Measurements from ENCODE around the gene RGS7.

RGS7 gene

DNA sequence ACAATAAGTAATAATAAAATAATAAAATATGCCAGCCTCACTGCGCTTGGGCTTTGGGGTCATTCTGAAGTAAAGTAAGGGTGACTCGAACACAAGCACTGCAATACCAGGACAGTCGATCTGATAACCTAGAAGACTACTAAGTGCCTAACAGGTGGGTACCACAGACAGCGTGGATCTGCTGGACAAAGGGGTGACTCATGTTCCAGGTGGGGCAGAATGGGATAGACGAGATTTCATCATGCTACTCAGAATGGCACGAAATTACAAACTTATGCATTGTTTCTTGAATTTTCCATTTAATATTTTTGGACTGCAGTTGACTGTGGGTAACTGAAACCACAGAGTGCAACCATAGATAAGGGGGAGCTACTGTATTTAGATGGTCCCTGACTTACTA lies 523.9 kb downstream of the RGS7 start:
- no peak for DNase-seq (ENCODE audit: low read depth in 3 of 3)

DNA sequence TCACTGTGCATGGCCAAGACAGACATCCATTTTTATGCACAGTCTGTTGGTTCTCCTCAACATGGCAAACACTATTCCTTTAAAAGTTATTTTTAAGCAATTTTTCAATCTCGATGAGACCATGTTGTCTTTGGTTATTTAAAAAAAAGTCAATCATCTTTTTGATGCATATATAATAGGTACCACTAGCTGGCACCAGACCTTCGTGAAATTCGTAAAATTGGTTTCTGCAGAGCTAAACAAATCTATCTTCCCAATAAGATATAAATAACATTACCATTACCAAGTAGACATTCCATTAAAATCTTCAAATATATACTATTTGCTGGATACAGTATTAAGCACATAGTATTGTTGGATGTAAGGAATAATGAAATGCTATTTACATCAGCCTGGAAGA lies 525.1 kb downstream of the RGS7 start:
- DNase-seq (ENCODE audit: low read depth in 3 of 3): no peak

DNA sequence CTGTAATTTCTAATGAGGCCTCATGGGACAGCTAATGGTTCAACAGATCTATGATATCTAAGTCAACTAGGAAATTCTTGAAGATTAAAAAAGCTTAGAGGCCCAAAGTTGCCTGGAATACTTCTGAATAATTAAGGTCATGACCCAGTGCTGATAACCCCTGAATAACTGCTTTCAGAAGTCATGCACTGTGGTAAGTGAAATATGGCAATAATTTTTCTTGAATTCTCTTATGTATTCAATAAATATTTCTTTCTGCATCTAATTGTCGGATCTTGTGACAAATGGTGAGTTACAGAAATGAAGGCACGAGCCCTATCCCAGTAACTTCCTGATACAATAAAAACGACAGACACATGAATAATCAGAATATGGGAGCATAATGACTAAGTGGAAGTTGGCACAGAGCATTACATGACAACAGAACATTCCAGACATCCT lies 525.8 kb downstream of the RGS7 start:
- no peak for DNase-seq (ENCODE audit: low read depth in 3 of 3)

DNA sequence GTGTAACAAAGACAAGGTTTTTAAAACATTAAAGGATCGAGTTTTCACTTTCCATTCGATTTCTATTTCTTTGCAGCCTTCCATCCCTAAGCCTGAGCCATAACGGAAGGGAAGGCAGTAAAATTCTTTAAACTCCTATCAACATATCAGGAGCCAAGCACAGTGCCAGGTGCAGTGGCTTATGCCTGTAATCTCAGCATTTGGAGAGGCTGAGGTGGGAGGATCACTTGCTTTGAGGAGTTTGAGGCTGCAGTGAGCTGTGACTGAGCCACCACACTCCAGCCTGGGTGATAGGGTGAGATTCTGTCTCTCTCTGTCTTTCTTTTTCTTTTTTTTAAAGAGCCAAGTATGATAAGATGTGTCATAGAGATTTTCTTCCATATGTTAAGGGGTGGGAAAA lies 527.5 kb downstream of the RGS7 start:
- no peak for DNase-seq (ENCODE audit: low read depth in 3 of 3)

DNA sequence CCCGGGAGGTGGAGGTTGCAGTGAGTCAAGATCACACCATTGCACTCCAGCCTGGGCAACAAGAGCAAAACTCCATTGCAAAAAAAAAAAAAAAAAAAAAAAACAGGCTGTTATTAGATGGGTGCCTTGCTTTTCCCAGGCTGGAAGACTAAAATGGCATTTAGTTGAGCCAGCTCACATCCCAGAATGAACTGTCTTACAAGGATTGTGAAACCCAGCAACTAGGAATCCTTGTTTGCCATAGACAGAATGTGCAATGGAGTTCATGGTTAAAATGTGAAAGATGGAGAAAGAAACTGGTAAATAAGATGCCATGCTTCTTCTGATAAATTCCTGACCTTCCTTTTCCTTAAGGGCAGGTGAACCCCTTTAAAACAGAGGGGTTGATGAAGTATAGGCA lies 529.2 kb downstream of the RGS7 start:
- no peak for DNase-seq (ENCODE audit: low read depth in 3 of 3)

DNA sequence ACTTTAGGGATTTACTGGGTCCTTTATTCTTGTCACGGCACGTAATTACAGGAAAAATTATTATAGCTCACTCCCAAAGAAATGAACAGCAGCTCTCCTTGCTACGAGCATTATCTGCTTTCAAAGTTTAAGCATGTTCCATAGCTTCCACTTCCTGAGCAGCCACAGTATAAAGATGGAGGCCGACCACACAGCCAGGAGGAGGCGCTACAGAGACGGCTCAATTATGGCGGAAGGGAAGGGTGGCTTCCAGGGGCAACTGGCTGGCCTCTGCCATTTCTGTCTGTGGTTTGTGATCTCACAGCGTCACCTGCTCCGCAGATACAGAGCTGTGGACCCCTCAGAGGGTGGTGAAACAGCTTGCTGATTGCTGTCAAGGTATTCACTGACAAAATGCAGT lies 532.8 kb downstream of the RGS7 start:
- DNase-seq (ENCODE audit: low read depth in 3 of 3): no peak

DNA sequence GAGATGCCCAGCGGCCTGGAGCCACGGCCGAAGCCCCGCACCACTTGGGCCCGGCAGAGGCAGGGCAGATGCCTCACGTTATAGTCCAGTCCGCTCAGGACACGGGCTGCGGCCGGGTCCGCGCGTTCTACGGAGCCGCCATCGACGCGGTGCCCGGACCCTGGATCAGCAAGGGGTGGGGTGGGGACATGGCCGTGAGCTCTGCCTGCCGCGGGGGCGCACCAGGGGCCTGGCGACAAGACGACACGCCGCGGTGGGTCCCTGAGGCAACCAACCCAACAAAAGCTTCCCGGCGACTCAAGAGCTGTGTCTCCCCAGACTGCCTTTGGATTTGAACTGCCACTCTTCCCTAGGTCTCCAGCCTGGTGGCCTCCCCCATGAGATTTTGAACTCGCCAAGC lies 533.6 kb downstream of the RGS7 start:
- no peak for DNase-seq (ENCODE audit: low read depth in 3 of 3)

DNA sequence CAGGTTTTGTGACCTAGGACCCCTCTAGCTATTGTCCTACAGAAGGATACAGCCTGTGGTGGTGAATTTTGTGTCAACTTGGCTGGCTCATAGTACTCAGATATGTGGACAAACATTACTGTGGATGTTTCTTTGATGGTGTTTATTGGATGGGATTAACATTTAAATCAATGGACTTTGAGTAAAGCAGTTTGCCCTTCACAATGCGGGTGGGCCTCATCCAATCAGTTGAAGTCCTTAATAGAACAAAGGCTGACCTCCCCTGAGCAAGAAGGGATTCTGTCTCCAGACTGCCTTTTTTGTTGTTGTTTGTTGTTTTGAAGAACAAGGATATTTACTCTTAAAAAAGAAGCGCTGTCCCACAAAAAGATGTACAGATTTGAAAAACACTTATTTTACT lies 535.1 kb downstream of the RGS7 start:
- no peak for DNase-seq (ENCODE audit: low read depth in 3 of 3)

DNA sequence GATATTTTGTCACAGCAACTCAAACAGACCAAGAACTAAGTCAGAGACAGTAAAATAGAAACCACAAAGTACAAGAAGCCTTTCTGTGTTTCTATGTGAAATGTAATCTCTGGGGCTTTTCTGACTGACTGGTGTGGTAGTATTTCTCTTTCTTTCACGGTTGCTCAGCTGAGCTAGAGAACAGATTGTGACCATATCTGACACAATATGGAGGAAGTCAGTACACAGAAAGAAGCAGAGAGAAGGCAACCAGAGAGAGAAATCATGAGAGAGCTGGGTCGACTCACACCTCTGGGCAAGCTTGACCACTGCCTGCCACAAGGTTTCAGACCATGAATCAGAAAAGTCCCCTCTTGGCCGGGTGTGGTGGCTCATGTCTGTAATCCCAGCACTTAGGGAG lies 536.2 kb downstream of the RGS7 start:
- DNase-seq (ENCODE audit: low read depth in 3 of 3): no peak

DNA sequence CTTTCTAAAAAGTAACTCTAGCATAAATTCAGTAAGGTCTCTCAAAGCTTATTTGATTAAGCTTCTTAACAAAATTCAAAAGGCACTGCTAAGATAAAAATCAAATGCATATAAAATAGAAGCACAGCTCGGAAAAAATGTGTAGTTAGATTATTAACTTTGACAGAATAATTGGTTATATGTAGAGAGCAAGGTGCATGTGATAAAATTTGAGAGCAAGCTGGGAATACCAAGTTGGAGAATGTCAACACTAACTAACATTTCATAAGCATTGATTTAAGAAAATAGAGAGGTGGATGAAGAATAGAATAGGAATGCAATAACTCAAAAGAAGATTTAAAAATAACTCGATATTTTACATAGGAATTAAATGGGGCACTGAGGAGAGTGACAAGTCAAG lies 540.5 kb downstream of the RGS7 start:
- no peak for DNase-seq (ENCODE audit: low read depth in 3 of 3)

DNA sequence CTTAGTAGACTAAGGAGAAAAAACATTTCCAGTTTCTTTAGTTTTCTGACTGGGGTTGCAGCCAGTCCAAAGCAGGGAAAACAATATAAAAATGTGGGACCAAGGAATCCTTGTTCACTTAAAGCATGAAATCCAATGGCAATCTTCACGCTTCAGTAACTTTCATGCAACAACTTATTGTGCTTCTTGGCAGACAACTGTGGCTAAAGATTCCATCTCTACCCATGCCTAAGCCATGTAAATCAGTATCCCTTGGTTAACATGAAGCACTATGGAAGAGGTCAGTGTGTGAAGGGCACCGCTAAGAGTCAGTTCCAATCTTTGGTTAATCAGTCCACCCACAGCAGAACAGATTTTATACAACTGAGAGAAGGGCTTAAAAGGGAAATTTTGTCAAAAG lies 543.3 kb downstream of the RGS7 start:
- no peak for DNase-seq (ENCODE audit: low read depth in 3 of 3)

DNA sequence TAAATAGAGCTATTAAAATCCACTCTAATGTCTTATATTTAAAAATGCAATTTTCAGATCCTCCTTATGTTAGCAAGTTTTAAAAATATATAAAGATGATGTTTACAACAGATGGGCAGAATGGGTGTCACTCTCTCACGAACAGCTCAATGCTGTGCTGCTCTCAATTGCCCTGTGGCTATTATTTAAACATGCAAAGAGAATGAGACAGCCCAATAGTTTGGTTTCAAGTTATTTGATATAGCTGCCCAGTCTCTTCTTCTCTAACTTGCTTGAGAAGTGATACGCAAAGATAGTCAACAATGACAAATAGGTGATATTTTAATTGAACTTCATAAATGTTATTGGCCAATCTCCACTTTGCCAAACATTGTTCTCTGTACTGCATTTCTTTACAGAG lies 545.7 kb downstream of the RGS7 start:
- no peak for DNase-seq (ENCODE audit: low read depth in 3 of 3)

DNA sequence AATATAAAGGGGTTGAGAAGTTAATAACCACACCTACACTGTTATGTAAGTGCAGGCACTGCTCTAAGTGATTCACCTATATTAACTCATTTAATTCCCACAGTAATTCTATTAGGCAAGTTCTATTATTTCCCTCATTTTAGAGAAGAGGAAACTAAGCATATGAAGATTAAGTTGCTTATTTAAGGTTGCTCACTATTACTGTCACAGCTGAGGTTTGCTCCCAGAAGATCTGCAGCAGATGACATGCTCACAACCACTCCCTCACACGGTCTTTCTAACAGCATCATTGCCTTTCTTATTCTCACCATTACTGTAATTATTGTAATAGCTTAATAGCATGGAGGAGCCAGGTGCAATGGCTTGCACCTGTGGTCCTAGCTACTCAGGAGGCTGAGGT lies 548.6 kb downstream of the RGS7 start:
- DNase-seq (ENCODE audit: low read depth in 3 of 3): no peak

DNA sequence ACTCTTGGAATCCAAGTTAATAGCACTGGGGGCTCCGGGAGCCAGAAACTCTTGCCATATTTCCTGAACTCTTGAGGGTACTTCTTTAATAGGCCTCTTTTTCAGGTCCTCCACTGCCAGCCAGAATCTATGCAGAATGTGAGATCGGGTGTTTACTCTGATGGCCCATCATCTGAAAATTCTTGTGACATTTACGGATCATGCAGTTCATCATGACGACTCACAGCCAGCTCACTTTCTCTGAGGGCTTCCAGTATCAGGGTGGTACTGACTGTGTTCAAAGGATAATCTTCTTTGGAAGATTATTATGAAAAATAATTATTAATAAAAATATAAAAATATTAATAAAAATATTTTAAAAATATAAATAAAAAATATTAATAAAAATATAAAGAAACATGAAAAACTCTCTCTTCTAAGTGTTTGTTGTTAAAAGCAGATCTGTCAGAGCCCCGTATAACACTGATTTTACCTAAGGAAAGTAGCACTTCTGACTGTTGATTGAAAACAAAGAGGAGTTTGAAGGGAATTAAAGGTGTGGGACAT lies 550.7 kb downstream of the RGS7 start:
- no peak for DNase-seq (ENCODE audit: low read depth in 3 of 3)

DNA sequence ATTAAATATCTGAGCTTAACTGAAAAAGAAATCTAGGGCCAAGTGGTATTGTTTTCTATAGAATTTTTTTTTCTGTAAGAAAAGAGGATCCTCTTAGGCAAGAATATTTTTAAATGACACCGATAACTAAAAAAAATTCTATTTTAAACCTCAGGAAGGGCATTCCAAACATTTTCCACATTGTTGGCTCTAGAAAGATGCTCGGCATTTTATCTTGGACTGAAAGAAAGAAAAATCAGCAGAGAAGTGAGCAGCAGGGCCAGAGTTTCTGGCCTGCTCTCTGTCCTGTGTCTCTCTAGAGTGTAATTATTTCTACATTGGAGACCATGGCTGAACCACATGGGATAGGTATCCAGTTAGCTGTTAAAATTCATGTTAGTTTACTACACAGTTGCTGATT lies 552.5 kb downstream of the RGS7 start:
- no peak for DNase-seq (ENCODE audit: low read depth in 3 of 3)

DNA sequence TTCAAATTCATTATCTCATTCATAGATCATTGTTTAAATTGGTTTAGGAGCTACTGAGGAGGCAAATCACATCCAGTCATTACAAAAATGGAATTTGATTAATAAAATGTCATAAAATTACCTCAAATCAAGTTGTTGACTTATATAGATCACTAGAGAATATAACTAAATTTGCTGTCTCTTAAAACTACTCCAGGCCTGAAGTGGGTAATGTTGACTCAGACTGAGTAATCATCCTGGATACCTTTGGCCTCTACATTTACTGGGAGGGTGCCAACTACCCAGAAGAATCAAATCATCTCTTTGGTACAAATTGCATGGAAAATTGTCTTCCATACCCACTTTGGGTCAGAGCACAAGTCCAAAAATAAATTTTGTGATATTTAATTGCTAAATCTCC lies 553.9 kb downstream of the RGS7 start:
- DNase-seq (ENCODE audit: low read depth in 3 of 3): no peak

DNA sequence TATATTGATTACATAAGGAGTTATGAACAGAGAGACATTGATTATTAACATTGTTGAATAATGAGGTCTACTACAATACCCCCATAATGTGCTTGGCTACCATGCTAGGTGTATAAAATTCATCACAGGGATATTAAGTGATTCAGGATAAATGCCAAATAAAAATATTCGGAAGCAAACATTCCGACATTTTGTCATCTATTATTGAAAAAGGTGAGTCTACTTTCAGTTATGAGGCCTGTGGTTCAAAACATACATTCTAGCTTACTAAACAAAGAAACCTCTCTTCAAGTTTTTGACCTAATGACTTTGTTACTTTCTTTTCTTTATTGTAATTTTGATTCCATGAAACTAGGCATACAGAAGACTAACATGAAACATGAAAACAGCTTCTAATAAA lies 554.7 kb downstream of the RGS7 start:
- no peak for DNase-seq (ENCODE audit: low read depth in 3 of 3)

DNA sequence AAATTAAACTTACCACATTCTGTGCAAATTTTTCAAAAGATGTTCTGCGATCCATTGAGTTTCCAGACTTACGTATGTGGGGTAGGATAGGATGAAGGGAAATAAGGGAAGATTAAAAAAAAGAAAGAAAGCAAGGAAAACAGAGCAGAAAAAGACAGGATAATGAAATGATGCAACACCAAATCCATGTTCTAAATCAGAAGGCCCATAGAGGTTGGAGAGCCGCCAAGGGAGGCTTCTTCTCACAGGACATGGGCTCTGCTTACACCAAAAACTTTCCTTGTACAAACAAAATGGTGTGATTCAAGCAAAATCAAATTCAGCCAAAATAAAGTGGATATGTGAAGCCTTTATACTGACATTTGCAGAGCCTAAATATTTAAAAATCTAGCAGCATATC lies 555.6 kb downstream of the RGS7 start:
- DNase-seq (ENCODE audit: low read depth in 3 of 3): no peak

DNA sequence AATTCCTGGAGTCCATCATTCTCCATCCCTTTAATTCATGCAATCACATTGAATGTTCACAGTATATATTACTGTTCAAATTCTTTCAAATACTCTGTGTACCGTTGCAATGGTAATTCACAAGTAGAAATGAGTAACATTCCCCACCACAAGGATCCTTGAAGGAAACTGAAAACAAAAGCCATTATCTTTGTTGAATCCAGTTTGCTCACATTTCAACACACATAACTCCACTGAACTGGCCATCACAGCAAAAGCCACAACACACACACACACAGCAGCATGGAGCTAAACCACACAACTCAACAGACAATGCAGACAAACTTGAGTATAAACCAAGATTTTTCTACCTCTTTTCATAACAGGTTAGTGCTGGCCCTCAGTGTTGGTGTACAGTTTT lies 556.7 kb downstream of the RGS7 start:
- DNase-seq (ENCODE audit: low read depth in 3 of 3): no peak

DNA sequence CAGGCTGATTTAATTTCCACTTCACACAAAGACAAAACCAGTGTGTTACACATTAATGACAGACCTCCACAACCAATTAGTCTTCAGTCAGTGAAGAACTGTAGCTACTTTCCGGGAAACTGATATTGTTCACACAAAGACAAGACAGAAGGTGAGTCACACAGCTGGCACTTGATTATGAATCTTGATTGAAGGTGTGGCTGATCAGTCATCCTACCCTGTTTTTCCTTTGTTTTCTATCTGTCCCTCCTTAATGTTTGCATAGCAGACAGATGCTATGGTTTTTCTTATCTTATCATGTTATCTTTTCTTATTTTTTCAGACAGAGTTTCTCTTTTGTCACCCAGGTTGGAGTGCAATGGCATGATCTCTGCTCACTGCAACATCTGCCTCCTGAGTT lies 560.0 kb downstream of the RGS7 start:
- DNase-seq (ENCODE audit: low read depth in 3 of 3): no peak

DNA sequence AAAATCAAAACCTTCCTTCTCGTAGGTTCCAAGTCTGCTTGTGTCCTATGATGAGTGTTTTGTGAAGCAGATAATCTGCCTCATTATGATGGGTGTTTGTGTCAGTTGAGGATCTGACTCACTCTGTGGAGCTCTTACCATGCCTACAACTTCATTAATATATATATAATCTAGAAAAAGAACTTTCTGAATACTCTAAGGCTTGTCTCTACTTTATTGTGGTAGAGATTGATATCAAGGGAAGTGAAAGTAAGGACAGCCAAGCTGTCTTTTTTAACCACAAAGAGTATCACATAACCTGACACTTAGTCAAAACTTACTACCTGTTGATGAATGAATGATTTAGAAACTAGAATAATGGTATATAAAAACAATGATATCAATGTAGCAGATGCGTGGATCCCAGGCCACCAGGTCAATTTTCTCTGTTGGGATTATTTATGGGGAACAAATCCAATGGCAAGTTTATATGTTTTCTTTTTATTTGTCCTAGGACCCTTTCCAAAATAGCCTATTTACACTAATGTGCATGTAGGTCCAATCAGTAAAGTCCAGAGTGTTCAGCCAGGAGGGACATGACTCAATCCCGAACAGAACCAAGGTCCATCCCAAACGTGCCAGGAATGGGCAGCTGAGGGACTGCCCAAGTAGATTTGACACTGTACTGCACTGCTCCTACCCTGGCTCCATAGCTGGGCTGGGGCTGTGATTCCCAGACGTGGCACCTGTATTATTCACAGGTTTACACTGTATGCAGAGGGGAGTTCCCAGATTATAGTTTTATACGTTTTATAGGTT lies 562.8 kb downstream of the RGS7 start:
- DNase-seq (ENCODE audit: low read depth in 3 of 3): no peak

DNA sequence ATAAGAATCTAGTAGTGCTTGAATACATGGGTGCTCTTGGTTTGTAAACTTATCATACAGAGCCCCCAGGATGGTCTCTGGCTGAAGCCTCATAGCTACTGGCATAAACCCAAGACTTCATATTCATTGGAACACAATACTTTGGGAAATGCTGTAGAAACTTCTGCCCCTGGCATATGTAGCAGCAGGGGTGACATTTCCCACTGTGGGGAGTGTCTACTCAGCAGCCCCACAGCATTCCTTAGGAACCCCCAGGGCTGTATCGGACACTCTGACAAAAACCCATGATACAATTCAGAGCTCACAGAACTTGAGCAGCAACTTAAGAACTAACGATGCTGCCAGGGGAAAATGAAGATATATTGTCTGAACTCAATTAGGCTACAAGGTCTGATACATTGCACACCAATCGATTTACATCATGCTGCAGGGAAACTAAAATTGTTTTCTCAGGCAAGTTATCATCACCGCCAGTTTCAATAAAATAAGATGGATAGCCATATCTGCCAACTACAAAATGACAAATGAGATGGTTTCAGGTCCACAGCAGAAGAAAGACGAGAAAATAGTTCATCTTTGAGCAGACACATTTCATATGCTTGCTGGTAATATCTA lies 564.0 kb downstream of the RGS7 start:
- DNase-seq (ENCODE audit: low read depth in 3 of 3): no peak

DNA sequence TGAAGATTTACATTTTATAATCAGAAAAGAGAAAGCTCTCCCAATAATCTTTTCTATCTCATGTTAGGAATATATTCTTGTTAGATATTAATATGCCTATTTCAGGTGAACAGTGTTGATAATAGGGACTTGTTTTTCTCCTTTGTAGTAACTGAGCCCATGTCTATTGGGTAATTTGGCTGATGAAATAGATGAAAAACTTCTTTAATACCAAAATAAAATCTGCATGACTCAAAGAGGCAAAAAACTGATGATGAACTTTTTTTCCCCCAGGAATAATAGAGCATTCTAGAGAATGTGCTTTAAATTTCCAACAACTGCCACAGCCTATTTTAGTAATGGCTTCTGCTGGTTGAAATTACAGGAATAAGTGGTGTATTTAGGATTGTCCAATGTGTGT lies 566.1 kb downstream of the RGS7 start:
- no peak for DNase-seq (ENCODE audit: low read depth in 3 of 3)

DNA sequence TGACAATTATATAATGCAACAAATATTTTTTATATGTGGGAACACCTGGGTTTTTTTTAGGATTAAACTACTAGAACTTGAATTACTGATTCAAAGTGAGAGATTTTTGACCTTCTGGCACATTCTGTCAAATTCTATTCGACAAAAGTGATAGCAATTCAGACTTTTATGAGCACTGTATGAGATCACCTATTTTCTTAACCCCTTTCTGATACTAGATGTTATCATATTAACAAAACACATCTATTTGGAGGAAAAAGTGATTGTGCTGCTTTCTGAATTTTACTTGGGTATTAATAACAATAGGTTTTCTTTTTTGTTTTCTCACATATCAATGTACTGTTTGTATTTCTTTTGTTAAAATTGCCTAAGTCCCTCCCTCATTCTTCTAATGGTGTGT lies 570.1 kb downstream of the RGS7 start:
- DNase-seq (ENCODE audit: low read depth in 3 of 3): no peak
